Right lobe of liver (tissue), 6 donors: ENCODE results near the gene TTC39C. TPM values are rescaled to one million over a fixed set of nuclear protein-coding genes. Genes with fewer than 3 reads are reported as not detected.
A peak's percentile ranks its signal among the peaks of the same experiment; 100 is the strongest.

Experiments used
- ATAC-seq, 4 donors: fragments of 200-7000 bp; cut with Tn5 transposase; one replicate each; pipeline ENCODE4 v1.9.1; 2020; ENCODE audit warnings: mild to moderate bottlenecking in 4 of 4, moderate library complexity in 4 of 4
- DNase-seq, 3 donors: peaks; one replicate each; pipeline ENCODE4 v3.0.0-alpha.2; 2020
- H3K27ac ChIP-seq, 3 donors: fragments of 200-600 bp; one replicate each; pipeline ENCODE4 v1.8.0; 2022
- H3K27me3 ChIP-seq, 2 donors: fragments of 200-600 bp; one replicate each; pipeline ENCODE4 v1.8.0; 2022
- H3K36me3 ChIP-seq, 4 donors: fragments of 200-600 bp; sonication (generic) in 1 of 4; one replicate each; pipeline versions ENCODE4 v1.5.1 to v1.8.0; 2017 to 2022; ENCODE audit warnings: control low read depth in 1 of 4
- H3K4me1 ChIP-seq, 4 donors: fragments of 200-600 bp; sonication (generic) in 1 of 4; one replicate each; pipeline versions ENCODE4 v1.5.1 to v1.8.0; 2017 to 2022; ENCODE audit warnings: control low read depth in 1 of 4
- H3K4me3 ChIP-seq, 3 donors: fragments of 200-600 bp; one replicate each; pipeline ENCODE4 v1.8.0; 2022
- H3K9me3 ChIP-seq, 4 donors: fragments of 200-600 bp; sonication (generic) in 1 of 4; one replicate each; pipeline versions ENCODE4 v1.5.1 to v1.8.0; 2017 to 2022; ENCODE audit warnings: control low read depth in 1 of 4
- CTCF ChIP-seq, 4 donors: fragments of 200-600 bp in 3 of 4; fragments of 450-650 bp in 1 of 4; IDR thresholded peaks; one replicate each; pipeline versions ENCODE4 v1.5.1 to v1.8.0; 2016 to 2022; ENCODE audit warnings: antibody characterized with exemption in 4 of 4, mild to moderate bottlenecking in 2 of 4
- POLR2A ChIP-seq: fragments of 450-650 bp; IDR thresholded peaks from one replicate; pipeline ENCODE4 v1.6.1; 2017; ENCODE audit warnings: antibody characterized with exemption, mild to moderate bottlenecking
- WGBS: methylation state at CpG from one replicate; pipeline ENCODE4 v1.1.6; 2018; ENCODE audit warnings: low coverage, low lambda C conversion rate; ENCODE audit not compliant: insufficient coverage; ENCODE audit errors: missing lambda C conversion rate; 5-methylcytosine and 5-hydroxymethylcytosine counted together
- intact Hi-C, 2 donors: fragments of 100-400 bp; cut with DNase I; formaldehyde crosslinking; loops; one replicate each; pipeline versions ENCODE4 v1.11.2 to v1.14.1; 2022
- total RNA-seq, 6 experiments: library from RNA; depleted of rRNA in 2 of 6; stranded (reverse); fragments of >200 nt in 2 of 6; fragmentation: NEBNext Ultra II Directional in 3 of 6; extraction: Animal tissue kit (Norgen Biotek cat#: 25700) in 3 of 6; gene quantifications; one replicate each; pipeline versions ENCODE4 v1.1.0 to v1.2.4, GENCODE V29; 2016 to 2023
- donor health status: DM: no; HTN: yes; CAD: no.
- donor health status: DM: no; HTN: no; CAD: no.
- donor health status: DM: no; HTN: no; CAD: no.
- donor health status: DM: no; HTN: yes; CAD: no.
- donor health status: DM: no; HTN: yes; CAD: no.

TTC39C gene
- total RNA-seq, 6 experiments from 2014 or later = 61.9 to 167 (median 84.4) TPM

GRCh38 chr18:24080861-24081260, 66.3 kb downstream of the TTC39C start:
- Histone ChIP-seq H3K4me3 (no peak overlapping the region), H3K27me3 (no peaks in the 10 kb centered on the region), H3K9me3 (no peaks in the 10 kb centered on the region), H3K36me3 (peaks cover 0 to 3% (median 0%) of the 10 kb centered on the region in 4 donors), H3K4me1 (no peaks in the 10 kb centered on the region), H3K27ac (no peak overlapping the region)
- TF ChIP-seq POLR2A (no peak), CTCF (IDR thresholded peaks at IDR 0.05) (no peak)
- intact Hi-C loops = no loop called here
- DNase-seq (no peak), ATAC-seq (no peak)
- 83% methylated on average over 7 of the region's 7 CpGs for WGBS

- WGBS = 96% methylated on average over 3 of the region's 3 CpGs
- no peak overlapping the region for H3K27ac ChIP-seq
- H3K36me3 ChIP-seq = peaks cover 0 to 7% (median 0%) of the 10 kb centered on the region in 4 donors
- no peak overlapping the region for H3K4me3 ChIP-seq
- no peak for DNase-seq
- TF ChIP-seq POLR2A = no peak
- no peak for TF ChIP-seq CTCF (IDR thresholded peaks at IDR 0.05)
- intact Hi-C loops = no loop called here
- no peaks in the 10 kb centered on the region for H3K27me3 ChIP-seq
- H3K9me3 ChIP-seq = no peaks in the 10 kb centered on the region
- H3K4me1 ChIP-seq = no peaks in the 10 kb centered on the region
- no peak for ATAC-seq
These were observed 69.0 kb downstream of the TTC39C start for GRCh38 chr18:24083550-24083949.

- TF ChIP-seq CTCF (IDR thresholded peaks at IDR 0.05) (no peak), POLR2A (no peak)
- Histone ChIP-seq H3K27me3 (no peaks in the 10 kb centered on the region), H3K4me1 (peaks cover 0 to 12% (median 6%) of the 10 kb centered on the region in 4 donors), H3K9me3 (no peaks in the 10 kb centered on the region), H3K4me3 (no peak overlapping the region), H3K36me3 (peaks cover 0 to 3% (median 0%) of the 10 kb centered on the region in 4 donors), H3K27ac (no peak overlapping the region)
- intact Hi-C loops = no loop called here
- 77% methylated on average over 5 of the region's 5 CpGs for WGBS
- DNase-seq (no peak), ATAC-seq (no peak)
These were observed 71.5 kb downstream of the TTC39C start for GRCh38 chr18:24086082-24086481.

GRCh38 chr18:24089076-24089475, 74.5 kb downstream of the TTC39C start:
- H3K27ac ChIP-seq = no peak overlapping the region
- TF ChIP-seq CTCF (IDR thresholded peaks at IDR 0.05) (no peak), POLR2A (no peak)
- peaks cover 0 to 12% (median 6%) of the 10 kb centered on the region in 4 donors for H3K4me1 ChIP-seq
- WGBS = 58% methylated on average over 3 of the region's 4 CpGs
- peaks cover 0 to 3% (median 0%) of the 10 kb centered on the region in 4 donors for H3K36me3 ChIP-seq
- intact Hi-C loops = no loop called here
- DNase-seq = no peak
- H3K27me3 ChIP-seq = no peaks in the 10 kb centered on the region
- no peak overlapping the region for H3K4me3 ChIP-seq
- ATAC-seq = peak; percentile 27 to 76 (median 43)
- H3K9me3 ChIP-seq = no peaks in the 10 kb centered on the region
